Peyer's patch (tissue), 4 donors: Measurements from ENCODE around the gene PLIN4. TPM values are rescaled to one million over a fixed set of nuclear protein-coding genes. Genes with fewer than 3 reads are reported as not detected.

Experiments used
- DNase-seq, 3 donors: peaks; one replicate each; pipeline ENCODE4 v3.0.0-alpha.2; 2017 to 2019
- H3K27ac ChIP-seq, 4 donors: fragments of 200-600 bp; sonication (generic); one replicate each; pipeline ENCODE4 v1.5.1; 2016 to 2019
- H3K27me3 ChIP-seq, 2 donors: fragments of 200-600 bp; sonication (generic); one replicate each; pipeline ENCODE4 v1.5.1; 2019
- H3K36me3 ChIP-seq, 3 donors: fragments of 200-600 bp; sonication (generic); one replicate each; pipeline ENCODE4 v1.5.1; 2016 to 2019
- H3K4me1 ChIP-seq, 4 donors: fragments of 200-600 bp; sonication (generic); one replicate each; pipeline ENCODE4 v1.5.1; 2016 to 2019
- H3K4me3 ChIP-seq, 4 donors: fragments of 200-600 bp; sonication (generic); 1 replicate in 3 of 4; 2 replicates in 1 of 4; pipeline ENCODE4 v1.5.1; 2016 to 2019; ENCODE audit warnings: mild to moderate bottlenecking in 1 of 4
- H3K9me3 ChIP-seq, 4 donors: fragments of 200-600 bp; sonication (generic); one replicate each; pipeline ENCODE4 v1.5.1; 2016 to 2019; ENCODE audit warnings: mild to moderate bottlenecking in 1 of 4
- CTCF ChIP-seq, 6 experiments: fragments of 450-650 bp in 4 of 6; fragments of 200-600 bp in 2 of 6; sonication (generic) in 1 of 6; IDR thresholded peaks; one replicate each; pipeline ENCODE4 v1.5.1; 2017 to 2019; ENCODE audit warnings: antibody characterized with exemption in 6 of 6, mild to moderate bottlenecking in 3 of 6, moderate library complexity in 1 of 6
- POLR2A ChIP-seq, 2 donors: fragments of 450-650 bp; IDR thresholded peaks; one replicate each; pipeline ENCODE4 v1.5.1; 2017; ENCODE audit warnings: antibody characterized with exemption in 2 of 2, mild to moderate bottlenecking in 2 of 2, moderate library complexity in 2 of 2
- total RNA-seq, 4 donors: library from RNA; depleted of rRNA; stranded (reverse); fragments of >200 nt; gene quantifications; one replicate each; pipeline ENCODE4 v1.1.0, GENCODE V29; 2016

Gene PLIN4
- total RNA-seq, 4 donors from 2014 or later, result 0.83 to 5.1 (median 2.3) TPM

- Histone ChIP-seq H3K9me3 (no peaks in the 10 kb centered on the region), H3K36me3 (no peaks in the 10 kb centered on the region), H3K27ac (no peak overlapping the region), H3K4me1 (peaks cover 0 to 9% (median 0%) of the 10 kb centered on the region in 4 donors), H3K27me3 (peaks cover 0 to 9% of the 10 kb centered on the region in 2 donors), H3K4me3 (peak overlapping the region in 1 of 4 donors; percentile 17)
- no peak for TF ChIP-seq POLR2A (IDR thresholded peaks at IDR 0.05)
- no peak for TF ChIP-seq CTCF (IDR thresholded peaks at IDR 0.05)
- DNase-seq, result no peak
These were observed 20.3 kb upstream of the PLIN4 start for GRCh38 chr19:4538601-4538954.

- DNase-seq, result no peak
- peaks cover 0 to 9% of the 10 kb centered on the region in 2 donors for H3K27me3 ChIP-seq
- no peaks in the 10 kb centered on the region for H3K9me3 ChIP-seq
- no peaks in the 10 kb centered on the region for H3K36me3 ChIP-seq
- TF ChIP-seq CTCF (IDR thresholded peaks at IDR 0.05) (no peak), POLR2A (IDR thresholded peaks at IDR 0.05) (no peak)
- H3K4me3 ChIP-seq, result peak overlapping the region in 1 of 4 donors; percentile 17
- H3K27ac ChIP-seq, result no peak overlapping the region
- peaks cover 0 to 9% (median 0%) of the 10 kb centered on the region in 4 donors for H3K4me1 ChIP-seq
These were observed 19.8 kb upstream of the PLIN4 start for GRCh38 chr19:4537953-4538600.

GRCh38 chr19:4536798-4537197, 18.5 kb upstream of the PLIN4 start:
- Histone ChIP-seq H3K4me1 (peaks cover 0 to 9% (median 0%) of the 10 kb centered on the region in 4 donors), H3K9me3 (no peaks in the 10 kb centered on the region), H3K4me3 (no peak overlapping the region), H3K27me3 (peaks cover 0 to 9% of the 10 kb centered on the region in 2 donors), H3K27ac (no peak overlapping the region), H3K36me3 (no peaks in the 10 kb centered on the region)
- DNase-seq, result no peak
- TF ChIP-seq POLR2A (IDR thresholded peaks at IDR 0.05), result no peak
- TF ChIP-seq CTCF (IDR thresholded peaks at IDR 0.05), result no peak

- peaks cover 0 to 9% (median 0%) of the 10 kb centered on the region in 4 donors for H3K4me1 ChIP-seq
- H3K36me3 ChIP-seq, result no peaks in the 10 kb centered on the region
- H3K4me3 ChIP-seq, result peak within 1 kb of the TSS in 3 of 4 donors; percentile 15 to 30 (median 18)
- no peaks in the 10 kb centered on the region for H3K9me3 ChIP-seq
- TF ChIP-seq POLR2A (IDR thresholded peaks at IDR 0.05) (no peak), CTCF (IDR thresholded peaks at IDR 0.05) (no peak)
- H3K27me3 ChIP-seq, result peaks cover 0 to 9% of the 10 kb centered on the region in 2 donors
- H3K27ac ChIP-seq, result no peak within 1 kb of the TSS
- DNase-seq, result peak; percentile 27 to 70 (median 70)
These were observed 16.8 kb upstream of the PLIN4 start, which contains the start of gene PLIN5 for GRCh38 chr19:4534836-4535658. Gene PLIN5 (minus strand): TSS chr19:4535224. CDS start chr19:4534074, 1,150 bp downstream.

GRCh38 chr19:4533835-4534424, 15.6 kb upstream of the PLIN4 start:
- no peak for DNase-seq
- TF ChIP-seq POLR2A (IDR thresholded peaks at IDR 0.05), result no peak
- TF ChIP-seq CTCF (IDR thresholded peaks at IDR 0.05), result no peak
- Histone ChIP-seq H3K9me3 (no peaks in the 10 kb centered on the region), H3K27me3 (peaks cover 0 to 9% of the 10 kb centered on the region in 2 donors), H3K4me1 (peaks cover 0 to 9% (median 0%) of the 10 kb centered on the region in 4 donors), H3K4me3 (no peak overlapping the region), H3K27ac (no peak overlapping the region), H3K36me3 (no peaks in the 10 kb centered on the region)
